BJ (cell line): ENCODE results near the gene PTGR2. TPM values are rescaled to one million over a fixed set of nuclear protein-coding genes. Genes with fewer than 3 reads are reported as not detected.
"Not testable (repeated sequence)": the region's sequence is repeated elsewhere in the genome, so short reads cannot be mapped to it uniquely, and the experiment has no call there.

Experiments used
- CTCF ChIA-PET: fragments of 350-600 bp; formaldehyde crosslinking; extraction: SDS; loops from one replicate; lab custom pipeline; 2021; ENCODE audit warnings: antibody characterized with exemption, inconsistent platforms; lab: Yijun Ruan, JAX
- POLR2A ChIA-PET: fragments of 300-600 bp; sonication (Branson Sonifier 250); formaldehyde crosslinking; extraction: SDS; loops from one replicate; lab custom pipeline; 2021; ENCODE audit warnings: antibody characterized with exemption; lab: Charles Lee
- DNase-seq: peaks from one replicate; pipeline ENCODE4 v3.0.0-alpha.2; 2011; ENCODE audit warnings: low read depth
- H3K27me3 ChIP-seq: 2 replicates; pipeline ENCODE4 v1.6.0; 2011; ENCODE audit warnings: low read length; ENCODE audit not compliant: control insufficient read depth, insufficient read depth
- H3K36me3 ChIP-seq: 2 replicates; pipeline ENCODE4 v1.5.1; 2011; ENCODE audit warnings: low read length; ENCODE audit not compliant: control insufficient read depth, insufficient read depth
- H3K4me3 ChIP-seq: 2 replicates; pipeline ENCODE4 v1.5.1; 2011; ENCODE audit warnings: low read depth, mild to moderate bottlenecking, control low read depth, low read length
- CTCF ChIP-seq: IDR thresholded peaks from 2 replicates; pipeline ENCODE4 v1.5.1; 2011; ENCODE audit warnings: low read depth, mild to moderate bottlenecking, control low read depth, inconsistent platforms, low read length, moderate library complexity; ENCODE audit not compliant: insufficient read depth
- polyA plus RNA-seq: library from polyadenylated mRNA; depleted of rRNA; stranded (reverse); fragments of >200 nt; gene quantifications from 2 replicates; pipeline ENCODE4 v1.2.3, GENCODE V29; 2011

The PTGR2 gene
- polyA plus RNA-seq, 1 experiment, result 1.3 TPM

GRCh38 chr14:73903028-73903427 lies 51.4 kb downstream of the PTGR2 start:
- CTCF ChIA-PET, result no interaction called here
- H3K36me3 ChIP-seq, result peaks cover 14% of the 10 kb centered on the region
- no peaks in the 10 kb centered on the region for H3K27me3 ChIP-seq
- POLR2A ChIA-PET, result no interaction called here
- H3K4me3 ChIP-seq, result no peak overlapping the region
- no peak for TF ChIP-seq CTCF
- no peak for DNase-seq

- ChIA-PET POLR2A (no interaction called here), CTCF (no interaction called here)
- no peak for TF ChIP-seq CTCF
- H3K36me3 ChIP-seq, result peaks cover 10% of the 10 kb centered on the region
- H3K27me3 ChIP-seq, result no peaks in the 10 kb centered on the region
- no peak for DNase-seq
- no peak overlapping the region for H3K4me3 ChIP-seq
These were observed 58.0 kb downstream of the PTGR2 start for GRCh38 chr14:73909681-73910080.

- no peak for TF ChIP-seq CTCF
- Histone ChIP-seq H3K36me3 (peaks cover 3% of the 10 kb centered on the region), H3K27me3 (no peaks in the 10 kb centered on the region), H3K4me3 (no peak overlapping the region)
- ChIA-PET CTCF (interaction anchor here (0.6 to 3.0 kb wide), 2 partner anchors 23 to 619 kb away, joined by 4 to 15 read pairs; no protein-coding TSS in a partner anchor), POLR2A (no interaction called here)
- DNase-seq, result no peak
These were observed 61.6 kb downstream of the PTGR2 start for GRCh38 chr14:73913256-73913655.

GRCh38 chr14:73916324-73916723 lies 64.7 kb downstream of the PTGR2 start:
- ChIA-PET POLR2A (no interaction called here), CTCF (interaction anchor here (1.3 kb wide), 1 partner anchor 11 kb away, joined by 4 read pairs; no protein-coding TSS in a partner anchor)
- no peak for TF ChIP-seq CTCF
- no peaks in the 10 kb centered on the region for H3K27me3 ChIP-seq
- H3K36me3 ChIP-seq, result peaks cover 10% of the 10 kb centered on the region
- no peak overlapping the region for H3K4me3 ChIP-seq
- no peak for DNase-seq

- CTCF ChIA-PET, DNase-seq, H3K4me3 ChIP-seq, H3K27me3 ChIP-seq, POLR2A ChIA-PET: not testable (repeated sequence)
- peaks cover 20% of the 10 kb centered on the region for H3K36me3 ChIP-seq
These were observed 67.8 kb downstream of the PTGR2 start for GRCh38 chr14:73919457-73919856.

- POLR2A ChIA-PET, result no interaction called here
- no peak for TF ChIP-seq CTCF
- Histone ChIP-seq H3K4me3 (no peak overlapping the region), H3K36me3 (peaks cover 23% of the 10 kb centered on the region), H3K27me3 (no peaks in the 10 kb centered on the region)
- no peak for DNase-seq
- CTCF ChIA-PET, result no interaction called here
These were observed 72.7 kb downstream of the PTGR2 start for GRCh38 chr14:73924337-73924736.
